ENCODE measurements around the gene TNFSF8.

The TNFSF8 gene

GRCh38 chr9:114936581-114936980 is 6.2 kb upstream of the TNFSF8 start:
- no peak for DNase-seq (ENCODE audit: low read depth)

- no peak for DNase-seq (ENCODE audit: low read depth)
These were observed 4.7 kb upstream of the TNFSF8 start for GRCh38 chr9:114935119-114935518.

DNA sequence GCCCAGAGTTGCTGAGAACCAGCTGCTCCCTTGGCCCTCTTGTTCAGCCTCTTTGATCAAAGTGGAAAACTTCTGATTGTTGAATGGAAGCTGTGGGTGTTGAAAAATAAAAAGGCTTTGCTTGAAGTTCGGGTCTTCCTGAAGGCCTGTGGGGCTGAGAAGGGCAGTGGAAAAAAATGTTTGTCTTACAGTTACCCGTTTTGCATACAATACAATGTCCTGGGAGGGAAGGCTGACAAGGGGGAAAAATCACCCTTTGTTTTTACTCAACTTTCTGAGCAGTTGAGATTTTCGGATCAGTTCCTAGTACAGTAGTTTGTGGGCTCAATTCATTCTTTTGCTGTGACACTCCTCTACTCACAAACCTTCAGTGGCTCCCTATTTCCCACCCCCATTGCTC is 2.1 kb upstream of the TNFSF8 start:
- DNase-seq (ENCODE audit: low read depth) = no peak

DNA sequence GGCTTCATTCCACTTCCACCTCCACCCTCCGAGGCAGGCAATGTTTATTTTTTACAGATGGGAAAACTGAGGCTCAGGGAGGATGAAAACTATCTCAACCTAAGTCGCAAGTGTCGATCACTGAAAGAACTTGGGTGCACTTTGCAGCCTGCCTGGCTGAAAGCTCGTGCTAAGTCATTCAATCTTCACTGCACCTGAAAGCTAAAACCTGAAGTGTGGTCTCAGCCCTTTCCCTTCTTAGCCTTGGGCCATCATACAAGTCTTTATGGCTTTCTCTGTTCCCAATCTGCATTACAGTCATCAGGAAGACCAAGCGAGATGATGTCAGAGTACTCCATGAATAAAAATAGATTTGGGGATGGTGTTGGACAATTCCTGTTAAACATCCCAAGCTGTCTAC is 1.0 kb upstream of the TNFSF8 start:
- no peak for DNase-seq (ENCODE audit: low read depth)

DNA sequence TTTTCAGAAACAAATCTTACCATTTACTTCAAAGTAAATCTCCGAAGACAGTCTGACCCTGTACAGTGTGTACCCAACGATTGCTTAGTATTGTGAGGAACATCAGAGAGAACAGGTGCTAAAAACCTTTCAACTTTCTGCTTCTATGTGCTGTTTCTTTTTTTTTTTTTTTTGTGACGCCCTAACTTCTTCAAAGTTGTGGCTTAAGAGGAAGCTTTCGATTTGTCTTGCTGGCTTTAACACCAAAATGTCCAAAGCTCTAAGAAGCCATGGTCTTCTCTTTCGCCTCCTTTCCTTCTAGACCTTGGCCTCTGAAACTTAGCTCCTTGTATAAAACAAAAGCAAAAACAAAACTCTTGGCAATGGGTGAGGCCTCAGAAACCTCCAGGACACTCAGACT is 1.2 kb downstream of the TNFSF8 start:
- no peak for DNase-seq (ENCODE audit: low read depth)

DNA sequence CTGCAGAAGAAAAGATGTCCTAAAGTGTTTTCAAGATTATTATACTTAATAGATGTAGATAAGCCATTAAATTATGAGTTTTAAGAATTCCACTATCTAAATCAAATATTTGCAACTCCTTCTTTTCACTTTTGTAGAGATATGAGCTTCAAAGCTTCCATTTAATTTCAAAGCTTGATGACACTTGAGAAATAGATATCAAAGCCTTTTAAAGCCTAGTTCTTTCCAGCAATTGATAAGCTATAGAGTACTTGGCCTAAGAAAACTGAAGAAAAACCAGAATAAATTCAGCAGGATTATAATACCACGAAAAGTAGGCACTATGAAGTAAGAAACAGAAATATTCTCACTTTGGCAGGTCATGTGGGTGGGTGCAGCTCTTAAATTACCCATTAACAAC is 1.7 kb downstream of the TNFSF8 start:
- DNase-seq (ENCODE audit: low read depth) = no peak

- no peak for DNase-seq (ENCODE audit: low read depth)
These were observed 2.3 kb downstream of the TNFSF8 start for GRCh38 chr9:114928136-114928535.

- no peak for DNase-seq (ENCODE audit: low read depth)
These were observed 4.7 kb downstream of the TNFSF8 start for GRCh38 chr9:114925672-114926071.

GRCh38 chr9:114925039-114925438 is 5.4 kb downstream of the TNFSF8 start:
- DNase-seq (ENCODE audit: low read depth) = no peak

DNA sequence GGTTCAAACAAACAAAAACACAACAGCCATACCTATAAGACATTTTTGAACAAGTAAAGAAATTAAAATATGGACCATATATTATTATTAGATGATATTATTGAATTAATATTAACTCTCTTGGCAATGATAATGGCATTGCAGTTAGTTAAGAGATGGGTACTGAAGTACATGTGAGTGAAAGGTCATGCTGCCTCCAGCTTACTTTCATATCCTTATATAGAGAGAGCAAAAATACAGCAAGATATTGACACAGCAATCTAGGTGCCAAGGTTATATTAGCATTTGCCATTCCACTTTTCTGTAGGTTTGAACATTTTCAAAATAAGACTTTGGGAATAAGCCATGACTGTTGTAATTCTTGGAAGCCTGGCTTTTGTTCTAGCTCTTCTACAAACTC is 6.1 kb downstream of the TNFSF8 start:
- DNase-seq (ENCODE audit: low read depth) = no peak

- no peak for DNase-seq (ENCODE audit: low read depth)
These were observed 6.5 kb downstream of the TNFSF8 start for GRCh38 chr9:114923918-114924317.

GRCh38 chr9:114921171-114921570 is 9.2 kb downstream of the TNFSF8 start:
- no peak for DNase-seq (ENCODE audit: low read depth)

- no peak for DNase-seq (ENCODE audit: low read depth)
These were observed 10.8 kb downstream of the TNFSF8 start for GRCh38 chr9:114919611-114920010.

DNA sequence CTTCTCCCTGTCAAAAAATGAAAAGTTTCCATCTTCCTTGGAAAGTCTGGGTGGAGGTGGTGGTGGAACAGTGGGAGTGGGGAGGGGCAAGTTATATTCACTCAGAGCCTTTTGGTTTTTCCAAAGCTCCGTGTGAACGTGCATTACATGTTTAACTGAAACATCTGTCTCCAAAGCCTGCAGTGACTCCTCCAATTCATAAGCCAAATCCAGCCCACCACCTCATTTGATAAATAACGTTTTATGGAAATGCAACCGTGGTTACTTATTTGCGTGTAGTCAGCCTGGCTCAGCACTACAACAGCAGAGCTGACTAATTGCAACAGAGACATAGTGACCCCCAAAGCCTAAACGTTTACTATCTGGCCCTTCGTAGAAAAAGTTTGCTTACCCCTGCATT is 13.9 kb downstream of the TNFSF8 start:
- DNase-seq (ENCODE audit: low read depth) = no peak

- no peak for DNase-seq (ENCODE audit: low read depth)
These were observed 16.3 kb downstream of the TNFSF8 start for GRCh38 chr9:114914139-114914538.

DNA sequence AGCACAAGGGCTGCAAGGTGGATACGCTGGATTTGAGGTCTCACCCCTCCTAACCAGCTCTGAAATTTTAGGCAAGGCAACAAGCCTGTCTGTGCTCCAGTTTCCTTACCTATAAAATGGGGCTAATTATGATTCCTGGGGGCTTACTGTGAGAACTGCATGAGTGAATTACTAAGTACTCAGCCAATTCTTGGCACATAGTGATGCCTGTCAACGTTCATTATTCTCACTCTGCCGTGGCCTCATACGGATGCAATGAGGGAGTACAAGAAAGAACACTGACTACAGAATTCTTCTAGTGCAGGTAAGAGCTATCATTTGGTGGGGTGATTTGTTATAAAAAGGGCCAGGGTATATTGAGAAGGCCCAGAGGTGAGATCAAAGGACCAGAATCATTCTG is 16.7 kb downstream of the TNFSF8 start:
- DNase-seq (ENCODE audit: low read depth) = no peak

GRCh38 chr9:114913217-114913616 is 17.2 kb downstream of the TNFSF8 start:
- DNase-seq (ENCODE audit: low read depth) = no peak

GRCh38 chr9:114911167-114911821 is 19.1 kb downstream of the TNFSF8 start:
- DNase-seq (ENCODE audit: low read depth) = no peak

- DNase-seq (ENCODE audit: low read depth) = no peak
These were observed 19.9 kb downstream of the TNFSF8 start for GRCh38 chr9:114910541-114910940.

DNA sequence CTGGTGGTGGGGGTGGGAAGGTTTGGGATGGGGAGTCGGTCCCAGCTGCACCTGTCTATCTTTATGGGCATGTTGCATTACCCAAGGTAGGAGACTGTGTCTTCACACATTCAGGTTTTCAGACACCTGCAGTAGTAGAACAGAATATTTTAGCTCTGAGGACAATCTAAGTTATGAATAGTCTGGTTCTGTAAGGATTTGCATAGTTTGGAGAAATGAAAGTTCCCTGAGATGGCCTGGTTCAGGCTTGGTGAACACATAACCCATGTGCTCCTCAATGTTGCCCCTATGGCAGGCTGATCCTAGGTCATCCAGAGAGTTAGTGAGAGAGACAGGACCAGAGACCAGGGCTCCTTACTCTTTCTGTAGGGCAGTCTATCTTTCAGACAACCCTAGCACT is 20.7 kb downstream of the TNFSF8 start:
- no peak for DNase-seq (ENCODE audit: low read depth)

GRCh38 chr9:114908805-114909448 is 21.5 kb downstream of the TNFSF8 start:
- DNase-seq (ENCODE audit: low read depth) = no peak

DNA sequence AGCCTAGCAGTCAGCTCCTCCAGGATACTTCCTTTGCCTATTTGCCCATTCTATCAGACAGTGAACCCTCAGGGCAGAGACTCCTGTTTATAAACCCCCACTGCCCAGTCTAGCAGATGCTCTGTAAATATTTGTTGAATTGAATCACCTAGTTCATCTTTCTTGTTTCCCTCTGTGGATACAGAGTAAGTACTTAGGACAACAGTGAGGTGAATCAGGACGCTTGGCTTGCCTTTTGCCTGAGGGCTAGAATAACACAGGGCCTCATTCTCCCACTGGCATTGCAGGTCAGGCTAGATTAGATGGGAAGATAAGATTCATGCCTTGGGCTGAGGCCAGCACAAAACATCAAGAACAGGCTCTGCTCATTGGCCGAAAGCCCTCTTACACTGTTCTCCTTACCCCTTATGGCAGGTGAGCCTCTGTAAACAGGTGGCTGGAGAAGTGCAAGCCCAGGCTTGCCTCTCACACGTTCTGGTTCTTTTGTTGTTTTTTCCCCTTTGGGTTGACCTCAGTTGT is 22.2 kb downstream of the TNFSF8 start:
- DNase-seq (ENCODE audit: low read depth) = no peak

DNA sequence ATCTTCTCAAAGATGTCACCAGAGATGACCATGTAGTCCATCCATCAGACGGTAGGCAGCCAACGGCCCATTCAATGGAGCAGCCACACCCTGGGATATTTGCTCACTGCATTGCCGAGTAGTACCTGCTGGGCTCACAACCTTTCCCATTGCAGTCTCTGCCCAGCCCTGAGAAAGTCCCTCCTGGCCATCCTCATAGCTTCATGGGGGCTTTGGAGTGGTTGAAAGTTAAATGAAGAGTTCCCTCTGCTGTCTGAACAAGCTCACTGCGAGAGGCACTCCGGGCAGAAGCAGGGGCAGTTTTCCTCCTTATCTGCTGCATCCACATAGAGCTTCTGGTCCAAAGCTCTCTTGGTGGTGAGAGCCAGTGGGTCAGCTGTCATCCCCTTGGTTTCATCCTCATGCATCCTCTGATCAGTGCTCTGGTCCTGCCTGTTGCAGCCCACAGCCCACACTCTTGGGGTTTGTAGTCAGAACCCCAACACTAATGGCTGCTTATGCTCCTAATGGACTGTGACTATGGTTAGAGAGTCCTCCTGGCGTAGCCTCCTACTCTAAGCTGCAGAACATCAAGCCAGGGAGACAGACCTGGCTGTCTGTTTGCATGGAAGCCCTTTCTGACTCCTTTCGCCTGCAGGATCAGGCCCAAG is 23.3 kb downstream of the TNFSF8 start:
- DNase-seq (ENCODE audit: low read depth) = no peak

Data from stimulated activated CD8-positive, alpha-beta memory T cell treated with anti-CD3 and anti-CD28 coated beads, Interleukin-12 subunit alpha, Interleukin-12 subunit beta, amount 100 ng/mL, for 1 hour (primary cell).